ENCODE measurements around the gene ZCCHC24. TPM values are rescaled to one million over a fixed set of nuclear protein-coding genes. Genes with fewer than 3 reads are reported as not detected.
"Not testable (repeated sequence)": the region's sequence is repeated elsewhere in the genome, so short reads cannot be mapped to it uniquely, and the experiment has no call there.

The ZCCHC24 gene
- total RNA-seq, 1 donor from 2014 or later: 1.6 TPM

GRCh38 chr10:79340646-79341244, 104.7 kb downstream of the ZCCHC24 start:
- Mint-ChIP-seq H3K36me3 (ENCODE audit: insufficient read depth) (no peaks in the 10 kb centered on the region), H3K4me3 (ENCODE audit: low read depth) (no peak overlapping the region), H3K27ac (no peak overlapping the region), H3K27me3 (peaks cover 14% of the 10 kb centered on the region), H3K4me1 (ENCODE audit: low read depth) (peaks cover 11% of the 10 kb centered on the region), H3K9me3 (ENCODE audit: low read depth) (no peaks in the 10 kb centered on the region)
- no peak for DNase-seq (ENCODE audit: low spot score, unreplicated experiment)
- no peak for TF ChIP-seq CTCF (IDR thresholded peaks at IDR 0.05; ENCODE audit: unreplicated experiment)

GRCh38 chr10:79339266-79339665, 106.2 kb downstream of the ZCCHC24 start:
- peaks cover 11% of the 10 kb centered on the region for H3K4me1 Mint-ChIP-seq (ENCODE audit: low read depth)
- no peak overlapping the region for H3K4me3 Mint-ChIP-seq (ENCODE audit: low read depth)
- no peaks in the 10 kb centered on the region for H3K36me3 Mint-ChIP-seq (ENCODE audit: insufficient read depth)
- H3K9me3 Mint-ChIP-seq (ENCODE audit: low read depth): no peaks in the 10 kb centered on the region
- peaks cover 17% of the 10 kb centered on the region for H3K27me3 Mint-ChIP-seq
- TF ChIP-seq CTCF (IDR thresholded peaks at IDR 0.05; ENCODE audit: unreplicated experiment): no peak
- DNase-seq (ENCODE audit: low spot score, unreplicated experiment): no peak
- no peak overlapping the region for H3K27ac Mint-ChIP-seq

GRCh38 chr10:79337783-79338469, 107.5 kb downstream of the ZCCHC24 start:
- H3K27ac Mint-ChIP-seq: peak overlapping the region; percentile 52
- H3K36me3 Mint-ChIP-seq (ENCODE audit: insufficient read depth): not testable (repeated sequence)

GRCh38 chr10:79336739-79337138, 108.7 kb downstream of the ZCCHC24 start:
- no peaks in the 10 kb centered on the region for H3K9me3 Mint-ChIP-seq (ENCODE audit: low read depth)
- TF ChIP-seq CTCF (IDR thresholded peaks at IDR 0.05; ENCODE audit: unreplicated experiment): no peak
- H3K27ac Mint-ChIP-seq: no peak overlapping the region

More at GRCh38 chr10:79337783-79338469, 107.5 kb downstream of the ZCCHC24 start:
- not testable (repeated sequence) for H3K9me3 Mint-ChIP-seq (ENCODE audit: low read depth); H3K4me3 Mint-ChIP-seq (ENCODE audit: low read depth); DNase-seq (ENCODE audit: low spot score, unreplicated experiment)
- Mint-ChIP-seq H3K4me1 (ENCODE audit: low read depth) (peaks cover 11% of the 10 kb centered on the region), H3K27me3 (peaks cover 19% of the 10 kb centered on the region)

GRCh38 chr10:79336276-79336675, 109.1 kb downstream of the ZCCHC24 start:
- no peak overlapping the region for H3K4me3 Mint-ChIP-seq (ENCODE audit: low read depth)
- no peaks in the 10 kb centered on the region for H3K9me3 Mint-ChIP-seq (ENCODE audit: low read depth)
- H3K4me1 Mint-ChIP-seq (ENCODE audit: low read depth): no peaks in the 10 kb centered on the region
- H3K27me3 Mint-ChIP-seq: peaks cover 19% of the 10 kb centered on the region
- no peaks in the 10 kb centered on the region for H3K36me3 Mint-ChIP-seq (ENCODE audit: insufficient read depth)
- no peak overlapping the region for H3K27ac Mint-ChIP-seq
- TF ChIP-seq CTCF (IDR thresholded peaks at IDR 0.05; ENCODE audit: unreplicated experiment): no peak
- DNase-seq (ENCODE audit: low spot score, unreplicated experiment): no peak

More at GRCh38 chr10:79336739-79337138, 108.7 kb downstream of the ZCCHC24 start:
- H3K4me1 Mint-ChIP-seq (ENCODE audit: low read depth): peaks cover under 1% of the 10 kb centered on the region
- no peaks in the 10 kb centered on the region for H3K36me3 Mint-ChIP-seq (ENCODE audit: insufficient read depth)
- H3K4me3 Mint-ChIP-seq (ENCODE audit: low read depth): no peak overlapping the region
- H3K27me3 Mint-ChIP-seq: peaks cover 19% of the 10 kb centered on the region
- no peak for DNase-seq (ENCODE audit: low spot score, unreplicated experiment)

Data from progenitor cell of endocrine pancreas (in vitro differentiated cells).